OCI-LY3 (cell line): ENCODE data around the gene TNS4.

Experiments
- H2AFZ ChIP-seq: fragments of 200-600, 300-600 bp; shearing (Covaris generic); 2 replicates; pipeline ENCODE4 v1.6.0; 2014; ENCODE audit warnings: antibody characterized with exemption, low read depth, low read length
- H3K27ac ChIP-seq: fragments of 200-600, 300-600 bp; sonication (generic); 2 replicates; pipeline ENCODE4 v1.5.1; 2014; ENCODE audit warnings: mild to moderate bottlenecking, low read length, moderate library complexity, mixed read lengths
- H3K27me3 ChIP-seq: fragments of 200-600, 300-600 bp; sonication (generic); 2 replicates; pipeline ENCODE4 v1.6.1; 2014; ENCODE audit warnings: low read depth, low read length, mixed read lengths
- H3K36me3 ChIP-seq: fragments of 200-600, 300-600 bp; sonication (generic); replicated peaks from 2 replicates; pipeline ENCODE3; 2014; ENCODE audit warnings: low read depth, low read length, mixed read lengths
- H3K4me1 ChIP-seq: fragments of 300-600, 200-600 bp; sonication (generic); 2 replicates; pipeline ENCODE4 v1.6.1; 2014; ENCODE audit warnings: low read length, mixed read lengths
- H3K4me2 ChIP-seq: fragments of 200-600, 300-600 bp; sonication (generic); 2 replicates; pipeline ENCODE4 v1.6.1; 2014; ENCODE audit warnings: low read length, mixed read lengths
- H3K4me3 ChIP-seq: fragments of 300-600, 200-600 bp; sonication (generic); 2 replicates; pipeline ENCODE4 v1.5.1; 2014; ENCODE audit warnings: antibody characterized with exemption, mild to moderate bottlenecking, low read length, moderate library complexity
- H3K79me2 ChIP-seq: fragments of 300-600, 200-600 bp; shearing (Covaris generic); 2 replicates; pipeline ENCODE4 v1.6.1; 2014; ENCODE audit warnings: mild to moderate bottlenecking, low read length, mixed read lengths
- H3K9ac ChIP-seq: fragments of 300-600, 200-600 bp; shearing (Covaris generic); 2 replicates; pipeline ENCODE4 v1.6.0; 2014; ENCODE audit warnings: mild to moderate bottlenecking, low read length, moderate library complexity
- H3K9me3 ChIP-seq: fragments of 200-600, 300-600 bp; shearing (Covaris generic); 2 replicates; pipeline ENCODE4 v1.6.1; 2014; ENCODE audit warnings: low read length, mixed read lengths; ENCODE audit not compliant: insufficient read depth
- H4K20me1 ChIP-seq: fragments of 200-600, 300-600 bp; sonication (generic); 2 replicates; pipeline ENCODE4 v1.6.1; 2016; ENCODE audit warnings: low read length, mixed read lengths; ENCODE audit not compliant: insufficient read depth
- EZH2phosphoT487 ChIP-seq: fragments of 200-600 bp; shearing (Covaris generic); IDR thresholded peaks from 2 replicates; pipeline ENCODE4 v1.6.1; 2018; ENCODE audit warnings: antibody characterized with exemption, mixed run types, low read depth
- TF ChIP-seq, protein P1 (sequence below): fragments of 200-600, 300-600 bp; sonication (generic); IDR thresholded peaks from 2 replicates; pipeline ENCODE4 v1.5.1; 2014; ENCODE audit warnings: antibody characterized with exemption, low read length, low read depth

Gene TNS4

DNA sequence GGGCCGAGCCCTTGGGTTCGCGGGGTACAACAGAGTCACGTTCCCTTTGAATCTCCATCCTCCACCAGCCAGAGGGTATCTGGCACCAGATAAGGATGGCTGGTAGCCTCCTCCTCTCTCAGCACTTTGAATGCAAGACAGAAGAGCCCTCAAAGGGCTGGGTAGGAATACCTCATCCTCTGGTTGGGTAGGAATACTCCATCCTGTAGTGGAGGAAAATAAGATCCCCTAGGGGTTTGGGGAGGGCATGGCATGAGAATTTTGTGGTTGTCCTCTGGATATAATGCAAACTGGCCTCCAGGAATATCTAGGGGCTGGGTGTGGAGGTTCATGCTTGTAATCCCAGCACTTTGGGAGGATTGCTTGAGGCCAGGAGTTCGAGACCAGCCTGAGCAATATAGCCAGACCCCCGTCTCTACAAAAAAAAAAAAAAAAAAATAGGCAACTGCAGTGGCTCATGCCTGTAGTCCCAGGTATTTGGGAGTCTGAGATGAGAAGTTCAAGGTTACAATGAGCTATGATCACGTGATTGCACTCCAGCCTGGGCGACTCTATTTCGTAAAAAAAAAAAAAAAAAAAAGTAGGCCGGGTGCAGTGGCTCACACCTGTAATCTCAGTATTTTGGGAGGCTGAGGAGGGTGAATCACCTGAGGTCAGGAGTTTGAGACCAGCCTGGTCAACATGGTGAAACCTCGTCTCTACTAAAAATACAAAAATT is 55.5 kb downstream of the TNS4 start:
- Histone ChIP-seq H3K4me3 (peak overlapping the region; percentile 96), H3K9me3 (no peaks in the 10 kb centered on the region), H3K27me3 (no peaks in the 10 kb centered on the region), H4K20me1 (peaks cover 19% of the 10 kb centered on the region), H2AFZ (no peak overlapping the region), H3K4me1 (peaks cover 27% of the 10 kb centered on the region), H3K36me3 (peaks cover 16% of the 10 kb centered on the region), H3K79me2 (peaks cover 61% of the 10 kb centered on the region), H3K27ac (no peak overlapping the region; the same call in 1 of the 2 replicates), H3K9ac (peak overlapping the region; percentile 87; the same call in 1 of the 2 replicates), H3K4me2 (peak overlapping the region; percentile 98)
- TF ChIP-seq, protein P1, sequence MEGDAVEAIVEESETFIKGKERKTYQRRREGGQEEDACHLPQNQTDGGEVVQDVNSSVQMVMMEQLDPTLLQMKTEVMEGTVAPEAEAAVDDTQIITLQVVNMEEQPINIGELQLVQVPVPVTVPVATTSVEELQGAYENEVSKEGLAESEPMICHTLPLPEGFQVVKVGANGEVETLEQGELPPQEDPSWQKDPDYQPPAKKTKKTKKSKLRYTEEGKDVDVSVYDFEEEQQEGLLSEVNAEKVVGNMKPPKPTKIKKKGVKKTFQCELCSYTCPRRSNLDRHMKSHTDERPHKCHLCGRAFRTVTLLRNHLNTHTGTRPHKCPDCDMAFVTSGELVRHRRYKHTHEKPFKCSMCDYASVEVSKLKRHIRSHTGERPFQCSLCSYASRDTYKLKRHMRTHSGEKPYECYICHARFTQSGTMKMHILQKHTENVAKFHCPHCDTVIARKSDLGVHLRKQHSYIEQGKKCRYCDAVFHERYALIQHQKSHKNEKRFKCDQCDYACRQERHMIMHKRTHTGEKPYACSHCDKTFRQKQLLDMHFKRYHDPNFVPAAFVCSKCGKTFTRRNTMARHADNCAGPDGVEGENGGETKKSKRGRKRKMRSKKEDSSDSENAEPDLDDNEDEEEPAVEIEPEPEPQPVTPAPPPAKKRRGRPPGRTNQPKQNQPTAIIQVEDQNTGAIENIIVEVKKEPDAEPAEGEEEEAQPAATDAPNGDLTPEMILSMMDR: no peak
- no peak for TF ChIP-seq EZH2phosphoT487

DNA sequence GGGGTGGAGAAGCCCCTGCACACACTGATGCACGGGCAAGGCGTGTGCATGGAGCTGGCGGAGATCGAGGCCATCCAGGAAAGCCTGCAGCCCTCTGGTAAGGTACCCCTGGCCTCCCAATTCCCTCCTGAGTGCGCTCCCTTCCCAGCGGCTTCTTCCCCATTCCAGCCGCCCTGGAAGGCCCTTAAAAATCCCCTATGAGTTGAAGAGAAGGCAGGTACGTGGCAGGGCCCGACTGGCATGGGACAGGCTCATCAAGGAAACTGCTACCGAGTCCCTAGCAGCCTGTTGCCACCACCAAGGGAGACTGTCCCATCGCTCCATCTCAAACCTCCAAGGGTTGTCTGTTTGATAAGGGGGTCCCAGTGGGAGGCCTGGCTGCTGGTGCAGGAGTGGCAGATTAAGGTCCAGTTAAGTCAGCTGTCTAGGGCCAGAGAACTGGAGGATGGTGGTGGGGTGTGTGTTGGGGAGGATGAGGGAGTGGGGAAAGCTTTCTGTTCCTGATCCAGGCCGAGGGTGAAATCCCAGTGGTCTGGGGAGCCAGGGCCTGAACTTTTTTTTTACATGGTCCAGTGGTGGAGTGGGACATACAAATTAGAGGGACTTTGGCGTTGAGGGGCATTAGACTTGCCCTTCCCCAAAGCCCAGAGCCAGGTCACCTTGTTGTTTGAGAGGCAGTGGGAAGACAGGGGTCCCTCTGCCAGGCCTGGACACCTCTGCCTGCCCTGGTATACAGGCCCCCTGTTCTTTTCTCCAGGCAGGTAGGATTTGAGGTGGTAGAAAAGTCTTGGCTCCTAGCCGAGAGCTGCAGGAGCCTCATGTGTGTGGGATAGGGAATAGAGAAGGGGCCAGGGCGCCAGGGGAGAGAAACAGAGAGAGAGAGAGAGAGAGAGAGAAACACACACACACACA is 57.2 kb downstream of the TNS4 start:
- peak overlapping the region; percentile 2; the same call in 1 of the 2 replicates for H2AFZ ChIP-seq
- H3K79me2 ChIP-seq: peaks cover 51% of the 10 kb centered on the region
- H3K9ac ChIP-seq: peak overlapping the region; percentile 87
- H3K4me3 ChIP-seq: peak overlapping the region; percentile 96
- TF ChIP-seq EZH2phosphoT487: no peak
- TF ChIP-seq, protein P1: no peak; the same call in 1 of the 2 replicates
- H3K36me3 ChIP-seq: peaks cover 16% of the 10 kb centered on the region
- H3K27ac ChIP-seq: peak overlapping the region; percentile 74
- H4K20me1 ChIP-seq: 0 out of 2 replicates have a peak, but pooled peaks cover 8% of the 10 kb centered on the region
- peak overlapping the region; percentile 98 for H3K4me2 ChIP-seq
- H3K9me3 ChIP-seq: no peaks in the 10 kb centered on the region
- no peaks in the 10 kb centered on the region for H3K27me3 ChIP-seq
- peaks cover 29% of the 10 kb centered on the region for H3K4me1 ChIP-seq

DNA sequence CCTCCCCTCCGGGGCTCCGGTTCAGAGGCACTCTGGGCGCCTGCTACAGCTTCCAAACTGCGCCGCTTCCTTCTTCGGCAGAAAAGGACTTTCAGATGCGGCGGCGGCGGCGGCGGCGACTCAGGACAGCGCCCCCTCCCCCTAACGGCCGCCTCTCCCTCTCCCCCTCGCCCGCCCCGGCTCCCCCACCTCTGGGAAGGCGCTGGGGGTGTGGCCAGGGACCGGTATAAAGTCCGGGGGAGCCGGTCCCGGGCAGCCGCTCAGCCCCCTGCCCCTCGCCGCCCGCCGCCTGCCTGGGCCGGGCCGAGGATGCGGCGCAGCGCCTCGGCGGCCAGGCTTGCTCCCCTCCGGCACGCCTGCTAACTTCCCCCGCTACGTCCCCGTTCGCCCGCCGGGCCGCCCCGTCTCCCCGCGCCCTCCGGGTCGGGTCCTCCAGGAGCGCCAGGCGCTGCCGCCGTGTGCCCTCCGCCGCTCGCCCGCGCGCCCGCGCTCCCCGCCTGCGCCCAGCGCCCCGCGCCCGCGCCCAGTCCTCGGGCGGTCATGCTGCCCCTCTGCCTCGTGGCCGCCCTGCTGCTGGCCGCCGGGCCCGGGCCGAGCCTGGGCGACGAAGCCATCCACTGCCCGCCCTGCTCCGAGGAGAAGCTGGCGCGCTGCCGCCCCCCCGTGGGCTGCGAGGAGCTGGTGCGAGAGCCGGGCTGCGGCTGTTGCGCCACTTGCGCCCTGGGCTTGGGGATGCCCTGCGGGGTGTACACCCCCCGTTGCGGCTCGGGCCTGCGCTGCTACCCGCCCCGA is 58.0 kb downstream of the TNS4 start, which contains the start of gene IGFBP4:
IGFBP4 (plus strand) TSS at position 255 of the 792 bp plus-strand sequence; CDS start at position 541, 286 bp downstream.
- H4K20me1 ChIP-seq: 0 out of 2 replicates have a peak, but pooled peaks cover 2% of the 10 kb centered on the region

More for the DNA sequence above, 58.0 kb downstream of the TNS4 start, which contains the start of gene IGFBP4:
- Histone ChIP-seq H3K4me3 (peak within 1 kb of the TSS; percentile 96), H3K27ac (peak within 1 kb of the TSS; percentile 74), H3K9me3 (no peaks in the 10 kb centered on the region), H3K4me1 (peaks cover 29% of the 10 kb centered on the region), H3K79me2 (peaks cover 45% of the 10 kb centered on the region), H3K27me3 (no peaks in the 10 kb centered on the region), H3K4me2 (peak within 1 kb of the TSS; percentile 98), H2AFZ (peak within 1 kb of the TSS; percentile 26; the same call in 1 of the 2 replicates), H3K36me3 (peaks cover 16% of the 10 kb centered on the region), H3K9ac (peak within 1 kb of the TSS; percentile 87)
- TF ChIP-seq, protein P1: peak; percentile 50
- no peak for TF ChIP-seq EZH2phosphoT487
